HG03095 (cell line): ENCODE measurements around the gene KIF25.

Experiments
- ATAC-seq: cut with Tn5 transposase; IDR thresholded peaks from one replicate; pipeline ENCODE4 v1.9.1; 2021; ENCODE audit warnings: moderate library complexity; ENCODE audit not compliant: unreplicated experiment

The KIF25 gene

DNA sequence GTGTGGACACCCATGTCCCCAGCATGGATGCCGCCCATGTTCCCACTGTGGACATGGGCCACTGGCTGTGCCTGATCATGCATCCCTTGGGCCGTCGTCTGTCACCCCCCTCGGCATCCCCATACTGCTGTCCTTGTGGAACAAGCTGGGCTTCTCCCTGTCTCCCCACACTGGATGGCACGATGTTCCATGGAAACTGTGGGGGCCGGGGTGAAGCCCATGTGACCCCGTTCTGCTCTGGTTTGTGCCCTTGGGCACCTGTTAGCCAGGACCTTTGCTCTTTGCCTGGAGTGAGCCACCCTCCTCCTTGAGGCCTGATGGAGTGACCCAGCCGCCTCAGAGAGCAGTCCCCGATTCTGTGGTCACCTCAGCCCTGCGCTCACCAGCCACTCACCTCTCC is 89.1 kb downstream of the KIF25 start:
- no peak for ATAC-seq

DNA sequence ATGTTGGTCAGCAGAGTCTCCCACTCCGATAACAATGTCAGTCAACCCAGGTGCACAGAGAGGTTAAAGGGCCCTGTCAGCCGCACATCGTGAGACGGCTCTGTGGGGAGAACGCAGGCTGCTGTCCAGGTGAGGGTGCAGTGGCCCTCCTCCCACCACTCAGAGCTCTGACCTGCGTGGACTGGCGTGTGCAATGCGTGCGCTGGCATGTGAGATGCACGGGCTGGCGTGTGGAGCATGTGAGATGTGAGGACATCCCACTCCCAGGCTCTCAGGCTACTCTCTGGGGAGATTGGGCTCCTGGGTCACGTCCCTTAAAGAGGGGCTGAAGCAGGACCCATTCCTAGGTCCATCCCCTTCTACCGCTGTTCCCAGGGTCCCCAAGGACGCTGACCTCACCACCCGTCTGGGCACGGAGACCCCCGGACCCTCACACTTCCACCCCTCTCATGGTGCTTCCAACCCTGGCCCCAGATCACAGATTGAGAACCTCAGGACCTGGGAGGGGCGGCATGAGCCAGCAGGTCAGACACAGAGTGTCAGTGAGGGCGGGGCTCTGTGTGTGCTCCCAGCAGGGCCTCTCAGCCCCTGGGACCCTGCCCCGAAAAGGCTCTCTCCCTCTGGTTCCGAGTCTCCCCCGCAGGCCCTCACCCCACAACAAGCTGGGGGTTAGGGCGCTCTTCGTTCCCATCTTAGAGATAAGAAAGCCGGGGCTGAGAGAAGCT is 90.1 kb downstream of the KIF25 start:
- ATAC-seq, result no peak

DNA sequence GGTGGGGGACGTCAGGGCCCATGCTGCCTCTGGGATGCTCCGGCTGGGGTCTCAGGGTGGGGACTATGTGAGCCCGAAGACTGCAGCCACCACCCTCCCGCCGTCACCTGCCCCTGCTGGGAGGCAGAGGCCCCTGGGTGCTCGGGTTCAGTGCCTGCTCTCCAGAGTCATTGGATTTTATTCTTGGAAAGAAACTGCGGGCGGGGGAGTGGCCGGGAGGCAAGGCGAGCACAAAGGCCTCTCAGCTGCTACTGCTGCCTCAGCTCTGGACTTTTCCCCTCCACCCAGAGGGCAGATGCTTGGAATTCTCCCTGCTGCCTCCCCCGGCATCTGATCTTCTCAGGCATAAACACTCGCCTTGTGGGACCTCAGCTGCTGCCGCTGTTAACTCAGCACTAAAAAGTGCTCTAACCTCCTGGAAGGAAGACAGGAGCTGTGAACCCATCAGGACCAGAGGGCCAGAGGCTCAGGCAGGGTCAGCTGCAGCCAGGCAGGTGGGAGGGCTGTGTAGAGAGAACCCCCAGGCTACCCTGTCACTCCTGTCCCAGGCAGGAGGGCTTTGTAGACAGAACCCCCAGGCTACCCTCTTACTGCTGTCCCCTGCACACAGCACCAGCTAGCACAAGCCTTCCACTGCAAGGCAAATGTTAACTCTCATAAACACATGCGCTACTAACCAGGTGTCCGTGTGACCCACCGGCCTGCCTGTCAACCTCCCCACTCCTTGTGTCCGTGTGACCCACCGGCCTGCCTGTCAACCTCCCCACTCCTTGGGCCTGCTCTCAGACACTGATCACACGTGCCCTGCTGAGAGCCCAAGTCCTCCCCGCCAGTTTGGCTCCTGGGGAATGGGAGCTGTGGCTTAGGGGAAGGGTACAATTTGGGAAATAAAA is 90.9 kb downstream of the KIF25 start:
- no peak for ATAC-seq

DNA sequence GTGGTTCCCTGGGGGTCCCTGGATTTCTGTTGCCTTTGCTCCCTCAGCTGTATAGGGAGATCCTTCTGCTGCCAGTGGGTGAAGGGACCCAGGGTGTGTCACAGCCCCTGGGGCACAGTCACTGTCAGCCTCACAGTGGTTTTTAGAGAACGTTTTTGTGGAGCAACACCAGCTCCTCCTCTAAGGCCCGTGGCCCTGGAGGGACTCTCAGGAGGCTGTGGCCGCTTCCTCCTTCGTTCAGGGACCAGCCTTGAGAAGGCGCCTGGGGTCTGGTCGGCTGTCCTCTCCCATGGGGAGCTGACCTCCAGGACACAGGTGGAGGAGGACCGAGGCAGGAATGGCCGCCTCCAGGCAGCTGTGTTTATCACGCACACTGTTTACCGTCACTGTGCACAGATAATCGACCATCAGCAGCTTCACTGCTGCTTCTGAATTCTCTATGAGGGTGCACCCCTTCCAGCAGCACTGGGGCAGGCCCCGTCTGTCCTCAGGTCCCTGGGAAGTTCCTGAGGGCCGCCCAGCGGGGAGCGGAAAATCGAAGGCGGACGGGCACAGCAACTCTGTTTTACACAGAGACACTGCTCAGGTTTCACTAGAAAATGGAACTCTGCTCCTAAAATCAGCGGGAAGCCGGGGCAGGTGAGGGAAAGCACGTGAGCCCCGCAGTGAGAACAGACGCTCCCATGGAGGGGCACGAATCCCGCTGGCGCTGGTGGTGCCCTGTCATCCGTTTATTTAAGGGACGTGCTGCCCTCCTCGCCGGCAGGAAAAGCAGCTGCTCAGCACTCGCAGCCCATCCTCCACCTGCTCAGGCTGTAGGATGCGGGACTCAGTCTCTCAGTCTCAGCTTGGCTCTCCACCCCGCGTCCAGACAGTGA is 92.0 kb downstream of the KIF25 start:
- ATAC-seq, result no peak

DNA sequence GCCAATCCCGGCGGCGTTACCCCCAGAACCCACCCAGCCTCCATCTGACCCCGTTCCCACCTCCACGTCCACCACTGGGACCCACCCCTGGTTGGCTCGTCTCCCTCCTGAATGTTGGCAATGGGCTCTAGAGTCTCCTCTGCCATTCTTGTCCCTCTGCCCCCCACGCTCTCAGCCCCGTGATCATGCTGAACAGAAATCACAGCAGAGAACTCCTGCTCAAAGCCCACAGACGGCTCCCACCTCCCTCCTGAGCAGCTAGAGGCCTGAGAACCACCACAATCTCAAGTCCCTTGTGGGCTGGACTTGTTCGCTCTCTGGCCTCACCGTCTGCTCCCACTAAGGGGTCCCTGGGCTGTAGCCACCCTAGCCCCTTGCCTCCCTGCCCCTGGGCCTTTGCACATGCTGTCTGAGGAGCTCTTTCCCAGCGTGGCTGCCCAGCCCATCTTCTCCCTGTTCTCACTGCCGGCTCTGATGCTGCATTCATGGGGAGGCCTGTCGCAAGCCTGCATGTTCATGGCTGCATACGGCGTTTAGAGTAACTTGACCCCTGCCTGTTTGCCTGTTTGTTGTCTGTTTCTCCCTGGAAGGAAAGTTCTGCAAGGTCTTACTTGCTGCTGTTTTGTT is 92.7 kb downstream of the KIF25 start:
- no peak for ATAC-seq

DNA sequence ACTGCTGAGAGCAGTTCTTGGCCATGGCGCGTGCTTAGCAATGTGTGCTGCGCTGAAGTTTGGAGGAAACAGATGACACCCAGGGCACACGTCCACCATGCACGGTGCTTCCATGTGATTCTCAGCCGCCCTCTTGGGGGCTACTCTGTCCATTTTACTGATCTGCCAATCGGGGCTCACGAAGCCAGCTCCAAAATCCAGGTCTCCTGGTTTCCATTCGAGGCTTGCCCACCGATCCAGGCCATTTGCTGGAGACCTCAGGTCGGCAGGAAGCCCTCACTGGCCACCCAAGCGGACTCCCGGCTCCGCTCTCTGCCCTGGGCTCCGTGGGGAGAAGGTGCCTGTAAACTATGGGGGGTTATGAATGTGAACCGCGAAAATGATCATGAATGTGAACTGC is 93.2 kb downstream of the KIF25 start:
- no peak for ATAC-seq

DNA sequence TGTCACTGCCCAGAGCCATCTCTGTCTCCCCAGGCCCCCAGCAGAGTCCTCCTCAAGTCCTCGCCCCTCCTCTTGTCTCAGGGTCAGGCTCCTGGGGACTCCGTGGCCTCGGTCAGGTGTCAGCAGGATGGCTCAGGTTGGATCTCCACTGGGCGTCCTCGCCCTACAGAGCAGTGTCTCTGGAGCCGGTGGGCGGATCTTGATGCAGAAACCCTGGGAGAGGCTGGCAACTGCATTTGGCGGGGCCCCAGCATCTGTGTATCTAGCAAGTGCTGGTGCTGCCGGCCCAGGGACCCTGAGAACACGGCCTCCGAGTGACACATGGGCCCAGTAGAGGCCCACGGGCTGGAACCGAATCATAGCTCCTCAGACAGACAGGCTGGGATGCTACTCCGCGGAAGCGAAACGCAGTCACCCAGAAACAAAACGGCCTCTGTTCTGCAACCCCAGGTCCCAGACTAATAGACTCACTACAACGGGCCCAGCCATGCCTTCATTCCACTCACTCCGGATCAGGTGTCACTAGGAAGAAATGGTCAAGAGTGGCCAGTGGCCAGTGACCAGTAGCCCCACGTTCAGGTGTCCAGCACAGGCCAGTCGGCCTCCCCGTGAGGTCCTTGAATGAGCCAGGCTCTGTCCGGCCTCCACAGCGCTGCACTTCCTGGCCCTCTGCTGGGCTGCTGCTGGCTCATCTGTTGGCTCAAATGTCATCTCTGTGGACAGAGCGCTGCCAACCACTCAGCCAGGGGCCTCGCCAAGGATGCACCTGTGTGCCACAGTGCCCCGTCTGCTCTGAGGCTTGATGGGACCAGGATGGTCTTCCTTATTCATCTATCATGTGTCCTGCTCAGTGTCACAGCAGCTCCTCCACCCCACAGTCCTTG is 94.2 kb downstream of the KIF25 start:
- ATAC-seq, result no peak

DNA sequence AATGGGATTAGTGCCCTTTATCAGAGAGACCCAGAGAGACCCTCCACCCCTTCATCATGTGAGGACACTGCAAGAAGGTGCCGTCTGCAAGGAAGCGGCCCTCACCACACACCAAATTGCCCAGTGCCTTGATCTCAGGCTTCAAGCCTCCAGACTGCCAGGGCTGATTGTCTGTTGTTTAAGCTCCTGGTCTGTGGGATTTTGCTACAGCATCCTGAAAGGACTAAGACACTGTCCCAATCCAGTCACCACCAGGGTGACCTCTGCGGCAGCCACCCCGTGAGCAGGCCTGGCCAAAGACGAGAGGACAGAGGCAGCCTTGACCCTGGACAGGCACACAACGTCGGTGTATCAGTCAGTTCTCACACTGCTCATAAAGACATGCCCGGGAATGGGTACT is 95.1 kb downstream of the KIF25 start:
- ATAC-seq, result no peak

DNA sequence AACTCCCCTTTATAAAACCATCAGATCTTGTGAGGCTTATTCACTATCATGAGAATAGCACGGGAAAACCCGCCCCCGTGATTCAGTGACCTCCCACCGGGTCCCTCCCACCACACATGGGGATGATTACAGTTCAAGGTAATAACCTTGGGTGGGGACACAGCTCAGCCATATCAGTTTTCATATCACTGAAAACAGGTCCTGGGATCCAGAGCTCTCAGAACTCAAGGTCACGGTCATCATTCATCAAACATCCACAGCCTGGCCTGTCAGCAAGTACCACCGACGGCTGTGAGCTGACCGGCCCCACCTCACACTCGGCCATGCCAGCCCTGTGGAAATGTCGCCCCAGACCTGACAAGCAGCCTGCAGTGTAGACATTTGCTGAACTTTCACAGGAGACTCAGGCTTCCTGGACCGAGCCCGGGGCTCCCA is 95.6 kb downstream of the KIF25 start:
- no peak for ATAC-seq

DNA sequence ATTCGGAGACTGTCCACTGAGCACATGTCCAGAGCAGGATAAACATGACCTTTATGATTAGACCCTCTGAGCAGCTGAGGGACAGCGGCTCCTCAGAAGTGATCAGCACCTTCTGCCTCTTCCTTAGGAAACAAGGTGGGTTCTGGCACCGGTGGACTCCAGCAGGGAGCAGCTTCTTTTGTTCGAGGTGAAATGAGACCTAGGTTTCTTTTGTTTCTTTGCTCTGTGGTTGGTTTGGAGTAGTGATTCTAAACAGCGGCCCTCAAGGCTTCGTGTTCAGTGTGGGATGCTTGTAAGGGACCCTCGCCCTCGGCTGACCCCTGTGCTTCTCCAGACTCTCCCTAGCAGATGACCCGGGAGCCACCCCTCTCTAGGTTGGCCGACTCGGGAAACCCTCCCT is 96.2 kb downstream of the KIF25 start:
- no peak for ATAC-seq
